Keratinocyte (primary cell): ENCODE measurements around the gene LCE3E. TPM values are rescaled to one million over a fixed set of nuclear protein-coding genes. Genes with fewer than 3 reads are reported as not detected.

Experiments
- DNase-seq: peaks from one replicate; pipeline ENCODE4 v3.0.0-alpha.2; 2011; ENCODE audit warnings: low read depth, missing footprints, low spot score
- FAIRE-seq: peaks from 2 replicates; lab custom pipeline; 2011; peaks lifted over from hg19 to GRCh38; lab: Jason Lieb, UNC
- H2AFZ ChIP-seq: 2 replicates; pipeline ENCODE4 v1.6.0; 2012; ENCODE audit warnings: low read length, control low read depth, inconsistent platforms; ENCODE audit not compliant: control insufficient read depth
- H3K27ac ChIP-seq: 2 replicates; pipeline ENCODE4 v1.5.1; 2011; ENCODE audit warnings: low read length; ENCODE audit not compliant: control insufficient read depth, insufficient read depth
- H3K27me3 ChIP-seq: 3 replicates; pipeline ENCODE4 v1.6.0; 2011; ENCODE audit warnings: low read length; ENCODE audit not compliant: control insufficient read depth, insufficient read depth; ENCODE audit errors: extremely low read depth
- H3K36me3 ChIP-seq, 2 experiments: 2 replicates in 1 of 2; 3 replicates in 1 of 2; pipeline ENCODE4 v1.5.1; 2011; ENCODE audit warnings: low read length in 2 of 2, mild to moderate bottlenecking in 1 of 2; ENCODE audit not compliant: control insufficient read depth in 2 of 2, insufficient read depth in 2 of 2; ENCODE audit errors: extremely low read depth in 1 of 2
- H3K4me1 ChIP-seq: 3 replicates; pipeline ENCODE4 v1.5.1; 2011; ENCODE audit warnings: low read length; ENCODE audit not compliant: control insufficient read depth, insufficient read depth; ENCODE audit errors: extremely low read depth
- H3K4me2 ChIP-seq: 3 replicates; pipeline ENCODE4 v1.6.0; 2011; ENCODE audit warnings: low read depth, low read length; ENCODE audit not compliant: control insufficient read depth, insufficient read depth; ENCODE audit errors: extremely low read depth
- H3K4me3 ChIP-seq, 3 experiments: fragments of 200-600 bp in 1 of 3; sonication (generic) in 1 of 3; 2 replicates in 2 of 3; 3 replicates in 1 of 3; pipeline ENCODE4 v1.5.1; 2011 to 2016; ENCODE audit warnings: low read length in 3 of 3, mild to moderate bottlenecking in 3 of 3, control low read depth in 2 of 3, inconsistent platforms in 1 of 3, low read depth in 1 of 3, mixed read lengths in 1 of 3, mixed run types in 1 of 3, moderate library complexity in 1 of 3; ENCODE audit not compliant: control insufficient read depth in 2 of 3, insufficient read depth in 2 of 3; ENCODE audit errors: extremely low read depth in 1 of 3
- H3K79me2 ChIP-seq: 2 replicates; pipeline ENCODE4 v1.6.0; 2012; ENCODE audit warnings: low read length; ENCODE audit not compliant: control insufficient read depth, insufficient read depth
- H3K9ac ChIP-seq: 3 replicates; pipeline ENCODE4 v1.6.0; 2011; ENCODE audit warnings: low read length; ENCODE audit not compliant: control insufficient read depth, insufficient read depth; ENCODE audit errors: extremely low read depth
- H3K9me1 ChIP-seq: 3 replicates; pipeline ENCODE4 v1.6.0; 2011; ENCODE audit warnings: low read length; ENCODE audit not compliant: control insufficient read depth, insufficient read depth; ENCODE audit errors: extremely low read depth
- H3K9me3 ChIP-seq: 2 replicates; pipeline ENCODE4 v1.5.1; 2012; ENCODE audit warnings: low read depth, low read length; ENCODE audit not compliant: control insufficient read depth
- H4K20me1 ChIP-seq: 3 replicates; pipeline ENCODE4 v1.6.0; 2011; ENCODE audit warnings: low read length; ENCODE audit not compliant: control insufficient read depth, insufficient read depth; ENCODE audit errors: extremely low read depth
- EZH2 ChIP-seq: IDR thresholded peaks from one replicate; pipeline ENCODE4 v1.6.1; 2012; ENCODE audit warnings: inconsistent platforms, mild to moderate bottlenecking, low read length, moderate library complexity
- dilution Hi-C: fragments of 300-500 bp; cut with MboI; formaldehyde crosslinking; loops from one replicate; pipeline ENCODE4 v1.7.0; 2020; ENCODE audit warnings: low sequenced_read_pairs; ENCODE audit not compliant: extremely low pct_ligation_motif_present
- polyA plus RNA-seq, 5 experiments: library from polyadenylated mRNA; depleted of rRNA in 3 of 5; stranded (reverse) in 3 of 5; stranded (forward) in 1 of 5; unstranded in 1 of 5; fragments of >200 nt; gene quantifications; 1 replicate in 1 of 5; 2 replicates in 3 of 5; 3 replicates in 1 of 5; pipeline versions ENCODE4 v1.2.1 to v1.2.3, GENCODE V29; 2011 to 2012; ENCODE audit warnings: missing spikeins in 2 of 5, low read depth in 1 of 5, low replicate concordance in 1 of 5
- TF ChIP-seq, protein P1 (sequence below), 3 experiments: IDR thresholded peaks in 1 of 3; conservative IDR thresholded peaks in 1 of 3; optimal IDR thresholded peaks in 1 of 3; 2 replicates in 2 of 3; 3 replicates in 1 of 3; pipeline versions ENCODE3 to v1.5.1; 2011; ENCODE audit warnings: low read length in 3 of 3, mild to moderate bottlenecking in 3 of 3, moderate library complexity in 2 of 3, control low read depth in 1 of 3, inconsistent platforms in 1 of 3; ENCODE audit not compliant: insufficient read depth in 2 of 3; ENCODE audit errors: extremely low read depth in 1 of 3

Gene LCE3E
- polyA plus RNA-seq, 1 donor (not counting 4 experiments of a cell fraction or from before 2014, with no cell fraction given), result 2.2 TPM

GRCh38 chr1:152535774-152536173 is 30.8 kb downstream of the LCE3E start:
- no peaks in the 10 kb centered on the region for H3K4me1 ChIP-seq
- no peak overlapping the region for H3K27ac ChIP-seq
- no peaks in the 10 kb centered on the region for H3K9me1 ChIP-seq
- DNase-seq (no peak), FAIRE-seq (no peak)
- no peaks in the 10 kb centered on the region for H3K79me2 ChIP-seq
- H3K27me3 ChIP-seq, result no peaks in the 10 kb centered on the region
- H3K4me3 ChIP-seq, result no peak overlapping the region
- no peak overlapping the region for H3K4me2 ChIP-seq
- TF ChIP-seq, protein P1, sequence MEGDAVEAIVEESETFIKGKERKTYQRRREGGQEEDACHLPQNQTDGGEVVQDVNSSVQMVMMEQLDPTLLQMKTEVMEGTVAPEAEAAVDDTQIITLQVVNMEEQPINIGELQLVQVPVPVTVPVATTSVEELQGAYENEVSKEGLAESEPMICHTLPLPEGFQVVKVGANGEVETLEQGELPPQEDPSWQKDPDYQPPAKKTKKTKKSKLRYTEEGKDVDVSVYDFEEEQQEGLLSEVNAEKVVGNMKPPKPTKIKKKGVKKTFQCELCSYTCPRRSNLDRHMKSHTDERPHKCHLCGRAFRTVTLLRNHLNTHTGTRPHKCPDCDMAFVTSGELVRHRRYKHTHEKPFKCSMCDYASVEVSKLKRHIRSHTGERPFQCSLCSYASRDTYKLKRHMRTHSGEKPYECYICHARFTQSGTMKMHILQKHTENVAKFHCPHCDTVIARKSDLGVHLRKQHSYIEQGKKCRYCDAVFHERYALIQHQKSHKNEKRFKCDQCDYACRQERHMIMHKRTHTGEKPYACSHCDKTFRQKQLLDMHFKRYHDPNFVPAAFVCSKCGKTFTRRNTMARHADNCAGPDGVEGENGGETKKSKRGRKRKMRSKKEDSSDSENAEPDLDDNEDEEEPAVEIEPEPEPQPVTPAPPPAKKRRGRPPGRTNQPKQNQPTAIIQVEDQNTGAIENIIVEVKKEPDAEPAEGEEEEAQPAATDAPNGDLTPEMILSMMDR (optimal IDR thresholded peaks at IDR 0.05 in 1 of 3, IDR thresholded peaks at IDR 0.05 in 1 of 3, conservative IDR thresholded peaks at IDR 0.05 in 1 of 3; ENCODE audit: extremely low read depth in 1 of 3, insufficient read depth in 2 of 3, low read length in 3 of 3), result no peak
- no peak for TF ChIP-seq EZH2
- dilution Hi-C loops, result no loop called here
- no peak overlapping the region for H2AFZ ChIP-seq
- H4K20me1 ChIP-seq, result no peaks in the 10 kb centered on the region
- H3K9ac ChIP-seq, result no peak overlapping the region
- H3K36me3 ChIP-seq, result no peaks in the 10 kb centered on the region
- no peaks in the 10 kb centered on the region for H3K9me3 ChIP-seq

DNA sequence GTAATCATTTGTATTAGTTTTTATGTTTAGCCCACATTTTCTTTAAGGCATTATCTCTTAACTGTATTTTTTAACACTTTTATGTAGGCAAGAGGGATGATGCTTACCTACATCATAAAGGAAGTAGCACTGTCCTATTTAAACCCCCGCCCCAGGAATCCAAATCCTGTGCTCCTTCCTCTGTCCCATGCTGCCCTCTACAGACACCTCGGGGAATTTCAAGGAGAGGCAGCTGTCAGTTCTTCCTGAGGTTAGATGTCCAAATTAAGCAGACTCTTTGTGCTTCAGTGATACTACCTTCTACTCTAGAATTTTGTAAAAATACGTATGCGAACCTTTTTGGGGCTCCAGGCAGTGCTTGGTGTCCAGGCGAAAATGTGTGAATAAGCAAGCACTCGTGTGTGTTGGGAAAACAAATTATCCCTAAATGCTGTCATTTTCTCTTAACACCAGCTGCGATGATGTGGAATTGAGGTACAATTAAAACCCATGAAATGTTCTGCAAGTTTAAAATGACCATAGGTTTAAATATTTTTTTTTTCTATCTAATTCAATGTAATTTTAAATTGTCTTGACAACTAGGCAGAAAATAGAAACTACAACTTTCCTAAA is 33.1 kb downstream of the LCE3E start:
- Histone ChIP-seq H3K27ac (no peak overlapping the region), H3K4me2 (no peak overlapping the region), H4K20me1 (no peaks in the 10 kb centered on the region), H3K4me3 (no peak overlapping the region), H3K36me3 (no peaks in the 10 kb centered on the region), H3K9me1 (no peaks in the 10 kb centered on the region), H2AFZ (no peak overlapping the region), H3K4me1 (no peaks in the 10 kb centered on the region), H3K27me3 (no peaks in the 10 kb centered on the region), H3K9ac (no peak overlapping the region), H3K79me2 (no peaks in the 10 kb centered on the region), H3K9me3 (no peaks in the 10 kb centered on the region)
- DNase-seq, result peak; percentile 28
- FAIRE-seq, result peak; percentile 95
- dilution Hi-C loops, result no loop called here
- TF ChIP-seq EZH2, result no peak
- TF ChIP-seq, protein P1 (optimal IDR thresholded peaks at IDR 0.05 in 1 of 3, IDR thresholded peaks at IDR 0.05 in 1 of 3, conservative IDR thresholded peaks at IDR 0.05 in 1 of 3; ENCODE audit: extremely low read depth in 1 of 3, insufficient read depth in 2 of 3, low read length in 3 of 3), result peak; percentile 85 to 88 (median 88)
